Neural progenitor cell (in vitro differentiated cells): ENCODE measurements around the gene RIC8B. TPM values are rescaled to one million over a fixed set of nuclear protein-coding genes. Genes with fewer than 3 reads are reported as not detected.

Source experiments
- DNase-seq: peaks from one replicate; pipeline ENCODE4 v3.0.0-alpha.2; 2016; ENCODE audit warnings: low spot score
- H2AFZ ChIP-seq: fragments of 200-600 bp; sonication (generic); replicated peaks from 2 replicates; pipeline ENCODE4 v1.6.1; 2016; ENCODE audit warnings: antibody characterized with exemption
- H3F3A ChIP-seq: fragments of 200-600 bp; sonication (generic); 2 replicates; pipeline ENCODE4 v1.6.1; 2016; ENCODE audit warnings: antibody characterized with exemption, low read depth
- H3K27ac ChIP-seq: fragments of 200-600 bp; sonication (generic); 2 replicates; pipeline ENCODE4 v1.5.1; 2016; ENCODE audit warnings: mild to moderate bottlenecking
- H3K27me3 ChIP-seq: fragments of 200-600 bp; sonication (generic); 2 replicates; pipeline ENCODE4 v1.6.1; 2016; ENCODE audit warnings: mild to moderate bottlenecking, moderate library complexity
- H3K36me3 ChIP-seq: fragments of 200-600 bp; sonication (generic); 2 replicates; pipeline ENCODE4 v1.5.1; 2016
- H3K4me1 ChIP-seq: fragments of 200-600 bp; sonication (generic); 2 replicates; pipeline ENCODE4 v1.6.1; 2016; ENCODE audit warnings: mixed run types
- H3K4me2 ChIP-seq: fragments of 200-600 bp; sonication (generic); 2 replicates; pipeline ENCODE4 v1.6.1; 2016
- H3K4me3 ChIP-seq: fragments of 200-600 bp; sonication (generic); 2 replicates; pipeline ENCODE4 v1.5.1; 2016
- H3K79me2 ChIP-seq: fragments of 200-600 bp; sonication (generic); 2 replicates; pipeline ENCODE4 v1.6.1; 2016; ENCODE audit warnings: low read depth
- H3K9ac ChIP-seq: fragments of 200-600 bp; sonication (generic); 2 replicates; pipeline ENCODE4 v1.6.1; 2016
- H3K9me3 ChIP-seq: fragments of 200-600 bp; sonication (generic); 2 replicates; pipeline ENCODE4 v1.5.1; 2016; ENCODE audit warnings: low read depth
- H4K20me1 ChIP-seq: fragments of 200-600 bp; sonication (generic); 2 replicates; pipeline ENCODE4 v1.6.1; 2016; ENCODE audit warnings: low read depth
- H3K27ac Mint-ChIP-seq: 3 replicates; pipeline ENCODE4 v1.8.0; 2021; ENCODE audit warnings: mixed read lengths
- H3K27me3 Mint-ChIP-seq: 2 replicates; pipeline ENCODE4 v1.8.0; 2022; ENCODE audit warnings: low read depth, mild to moderate bottlenecking, inconsistent platforms, moderate library complexity, mixed read lengths; ENCODE audit not compliant: insufficient read depth
- H3K36me3 Mint-ChIP-seq: 3 replicates; pipeline ENCODE4 v1.8.0; 2021; ENCODE audit warnings: mixed read lengths
- H3K4me1 Mint-ChIP-seq: 3 replicates; pipeline ENCODE4 v1.8.0; 2021; ENCODE audit warnings: mixed read lengths
- H3K4me3 Mint-ChIP-seq: 3 replicates; pipeline ENCODE4 v1.8.0; 2021; ENCODE audit warnings: mild to moderate bottlenecking, moderate library complexity, mixed read lengths
- H3K9me3 Mint-ChIP-seq: 3 replicates; pipeline ENCODE4 v1.8.0; 2020; ENCODE audit warnings: mixed read lengths
- CTCF ChIP-seq: fragments of 200-600 bp; sonication (generic); IDR thresholded peaks from 2 replicates; pipeline ENCODE4 v1.5.1; 2017; ENCODE audit warnings: antibody characterized with exemption, mild to moderate bottlenecking
- EZH2 ChIP-seq: fragments of 200-600 bp; sonication (generic); IDR thresholded peaks from 2 replicates; pipeline ENCODE4 v1.6.1; 2017; ENCODE audit warnings: antibody characterized with exemption, mild to moderate bottlenecking, moderate library complexity
- EZH2phosphoT487 ChIP-seq: fragments of 200-600 bp; sonication (generic); IDR thresholded peaks from 2 replicates; pipeline ENCODE4 v1.6.1; 2017; ENCODE audit warnings: antibody characterized with exemption
- total RNA-seq: library from RNA; depleted of rRNA; stranded (reverse); fragments of >200 nt; gene quantifications from 2 replicates; pipeline ENCODE4 v1.2.3, GENCODE V29; 2015; ENCODE audit warnings: low replicate concordance

Gene RIC8B
- total RNA-seq, 1 donor from 2014 or later: 33.2 TPM

GRCh38 chr12:106863189-106863588 lies 88.7 kb downstream of the RIC8B start:
- H3K9ac ChIP-seq: no peak overlapping the region
- Mint-ChIP-seq H3K36me3 (peaks cover 32% of the 10 kb centered on the region), H3K4me1 (peaks cover 47% of the 10 kb centered on the region), H3K9me3 (no peaks in the 10 kb centered on the region), H3K4me3 (peak overlapping the region; percentile 21), H3K27ac (peak overlapping the region; percentile 78), H3K27me3 (no peaks in the 10 kb centered on the region)
- H2AFZ ChIP-seq: no peak overlapping the region
- H3K4me1 ChIP-seq: peaks cover 26% of the 10 kb centered on the region
- no peak for DNase-seq
- H3K27ac ChIP-seq: no peak overlapping the region
- TF ChIP-seq CTCF: no peak
- no peak for TF ChIP-seq EZH2
- no peak for TF ChIP-seq EZH2phosphoT487
- no peaks in the 10 kb centered on the region for H3K9me3 ChIP-seq
- no peaks in the 10 kb centered on the region for H3K36me3 ChIP-seq
- peaks cover 26% of the 10 kb centered on the region for H4K20me1 ChIP-seq
- peaks cover 18% of the 10 kb centered on the region for H3K79me2 ChIP-seq
- no peaks in the 10 kb centered on the region for H3K27me3 ChIP-seq
- peaks cover 16% of the 10 kb centered on the region for H3F3A ChIP-seq
- no peak overlapping the region for H3K4me2 ChIP-seq
- H3K4me3 ChIP-seq: no peak overlapping the region

DNA sequence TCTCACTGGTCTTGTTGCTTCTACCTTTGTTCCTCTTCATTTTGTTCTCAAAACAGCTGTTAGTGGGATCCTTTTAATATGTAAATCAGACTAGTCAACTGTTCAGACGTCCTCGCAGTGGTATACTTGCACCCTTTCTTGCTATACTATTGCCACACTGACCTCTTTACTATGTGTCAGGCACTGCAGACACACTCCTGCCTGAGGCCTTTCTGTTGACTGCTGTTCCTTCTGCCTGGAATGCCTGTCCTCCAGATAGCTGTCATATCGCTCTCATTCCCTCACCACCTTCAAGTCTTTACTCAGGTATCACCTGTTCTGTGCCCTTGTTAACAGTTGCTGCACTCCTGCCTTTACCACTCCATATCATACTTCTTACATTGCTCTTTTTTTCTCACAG lies 91.2 kb downstream of the RIC8B start:
- no peaks in the 10 kb centered on the region for H3K9me3 Mint-ChIP-seq
- H3K27me3 ChIP-seq: no peaks in the 10 kb centered on the region
- H3K27ac ChIP-seq: no peak overlapping the region
- DNase-seq: peak; percentile 34
- H3K27ac Mint-ChIP-seq: peak overlapping the region; percentile 1
- H3K9me3 ChIP-seq: no peaks in the 10 kb centered on the region
- H3K36me3 ChIP-seq: no peaks in the 10 kb centered on the region
- peaks cover 16% of the 10 kb centered on the region for H3F3A ChIP-seq
- H3K36me3 Mint-ChIP-seq: peaks cover 24% of the 10 kb centered on the region
- TF ChIP-seq CTCF (no peak), EZH2 (no peak), EZH2phosphoT487 (no peak)
- no peak overlapping the region for H2AFZ ChIP-seq
- H3K4me1 ChIP-seq: peaks cover 26% of the 10 kb centered on the region
- H3K4me1 Mint-ChIP-seq: peaks cover 51% of the 10 kb centered on the region
- no peak overlapping the region for H3K4me3 ChIP-seq
- peak overlapping the region; percentile 44 for H3K4me2 ChIP-seq
- H3K4me3 Mint-ChIP-seq: no peak overlapping the region
- peaks cover 18% of the 10 kb centered on the region for H3K79me2 ChIP-seq
- no peak overlapping the region for H3K9ac ChIP-seq
- H3K27me3 Mint-ChIP-seq: no peaks in the 10 kb centered on the region
- H4K20me1 ChIP-seq: peaks cover 26% of the 10 kb centered on the region

- no peak overlapping the region for H2AFZ ChIP-seq
- TF ChIP-seq EZH2: no peak
- no peak for TF ChIP-seq EZH2phosphoT487
- no peak for TF ChIP-seq CTCF
- Mint-ChIP-seq H3K9me3 (no peaks in the 10 kb centered on the region), H3K4me1 (peaks cover 55% of the 10 kb centered on the region), H3K36me3 (peaks cover 20% of the 10 kb centered on the region), H3K4me3 (no peak overlapping the region), H3K27ac (no peak overlapping the region), H3K27me3 (no peaks in the 10 kb centered on the region)
- peaks cover 18% of the 10 kb centered on the region for H3F3A ChIP-seq
- H3K27ac ChIP-seq: no peak overlapping the region
- no peaks in the 10 kb centered on the region for H3K9me3 ChIP-seq
- no peaks in the 10 kb centered on the region for H3K27me3 ChIP-seq
- H4K20me1 ChIP-seq: peaks cover 29% of the 10 kb centered on the region
- H3K9ac ChIP-seq: no peak overlapping the region
- no peak overlapping the region for H3K4me2 ChIP-seq
- H3K79me2 ChIP-seq: peaks cover 18% of the 10 kb centered on the region
- no peak overlapping the region for H3K4me3 ChIP-seq
- peaks cover 34% of the 10 kb centered on the region for H3K4me1 ChIP-seq
- H3K36me3 ChIP-seq: no peaks in the 10 kb centered on the region
- DNase-seq: no peak
Observed at GRCh38 chr12:106866426-106867080, 92.1 kb downstream of the RIC8B start.
